ENCODE results near the gene TMEM63B. TPM values are rescaled to one million over a fixed set of nuclear protein-coding genes. Genes with fewer than 3 reads are reported as not detected.

The TMEM63B gene
- total RNA-seq, 1 donor from 2014 or later = 27.4 TPM

GRCh38 chr6:44169154-44169553, 41.8 kb downstream of the TMEM63B start:
- no peak for FAIRE-seq
- DNase-seq (ENCODE audit: low read depth) = no peak
- no peak for TF ChIP-seq CTCF (IDR thresholded peaks at IDR 0.05; ENCODE audit: insufficient read depth, low read length, severe bottlenecking)
- H3K27me3 ChIP-seq (ENCODE audit: control insufficient read depth, insufficient read depth, low read length) = peaks cover 2% of the 10 kb centered on the region
- H3K36me3 ChIP-seq (ENCODE audit: control insufficient read depth, insufficient read depth, low read length) = no peaks in the 10 kb centered on the region
- no peak overlapping the region for H3K4me3 ChIP-seq (ENCODE audit: low read depth, low read length)

GRCh38 chr6:44169886-44170570, 42.7 kb downstream of the TMEM63B start:
- FAIRE-seq (no peak), DNase-seq (ENCODE audit: low read depth) (no peak)
- no peak overlapping the region for H3K4me3 ChIP-seq (ENCODE audit: low read depth, low read length)
- no peaks in the 10 kb centered on the region for H3K36me3 ChIP-seq (ENCODE audit: control insufficient read depth, insufficient read depth, low read length)
- TF ChIP-seq CTCF (IDR thresholded peaks at IDR 0.05; ENCODE audit: insufficient read depth, low read length, severe bottlenecking) = no peak
- no peaks in the 10 kb centered on the region for H3K27me3 ChIP-seq (ENCODE audit: control insufficient read depth, insufficient read depth, low read length)

GRCh38 chr6:44171899-44172546, 44.7 kb downstream of the TMEM63B start:
- no peak for TF ChIP-seq CTCF (IDR thresholded peaks at IDR 0.05; ENCODE audit: insufficient read depth, low read length, severe bottlenecking)
- Histone ChIP-seq H3K36me3 (ENCODE audit: control insufficient read depth, insufficient read depth, low read length) (no peaks in the 10 kb centered on the region), H3K27me3 (ENCODE audit: control insufficient read depth, insufficient read depth, low read length) (no peaks in the 10 kb centered on the region), H3K4me3 (ENCODE audit: low read depth, low read length) (no peak overlapping the region)
- FAIRE-seq (no peak), DNase-seq (ENCODE audit: low read depth) (no peak)

- H3K27me3 ChIP-seq (ENCODE audit: control insufficient read depth, insufficient read depth, low read length) = no peaks in the 10 kb centered on the region
- FAIRE-seq (no peak), DNase-seq (ENCODE audit: low read depth) (peak; percentile 60)
- peak; percentile 95 for TF ChIP-seq CTCF (IDR thresholded peaks at IDR 0.05; ENCODE audit: insufficient read depth, low read length, severe bottlenecking)
- H3K4me3 ChIP-seq (ENCODE audit: low read depth, low read length) = no peak overlapping the region
- H3K36me3 ChIP-seq (ENCODE audit: control insufficient read depth, insufficient read depth, low read length) = no peaks in the 10 kb centered on the region
These were observed 45.6 kb downstream of the TMEM63B start for GRCh38 chr6:44172731-44173500.

GRCh38 chr6:44176130-44176761, 48.9 kb downstream of the TMEM63B start:
- no peak for TF ChIP-seq CTCF (IDR thresholded peaks at IDR 0.05; ENCODE audit: insufficient read depth, low read length, severe bottlenecking)
- no peak for DNase-seq (ENCODE audit: low read depth)
- no peaks in the 10 kb centered on the region for H3K36me3 ChIP-seq (ENCODE audit: control insufficient read depth, insufficient read depth, low read length)
- no peak for FAIRE-seq
- H3K27me3 ChIP-seq (ENCODE audit: control insufficient read depth, insufficient read depth, low read length) = no peaks in the 10 kb centered on the region
- no peak overlapping the region for H3K4me3 ChIP-seq (ENCODE audit: low read depth, low read length)
